T47D (cell line): ENCODE results near the gene SCYGR6.
"Not testable (repeated sequence)": the region's sequence is repeated elsewhere in the genome, so short reads cannot be mapped to it uniquely, and the experiment has no call there.

ENCODE experiments used
- DNase-seq, 2 experiments: peaks; one replicate each; pipeline versions ENCODE4 v3.0.0 to v3.0.0-alpha.2; 2011 to 2012; ENCODE audit warnings: low read depth in 1 of 2, low spot score in 1 of 2
- JUND ChIP-seq: IDR thresholded peaks from 2 replicates; pipeline ENCODE4 v1.6.1; 2012; ENCODE audit warnings: low read depth
- in situ Hi-C: cut with HindIII; loops from 2 replicates; pipeline ENCODE4 v1.10.0; 2016; ENCODE audit warnings: low sequenced_read_pairs, low pct_unique_long_range_greater_than_20kb

Gene SCYGR6

DNA sequence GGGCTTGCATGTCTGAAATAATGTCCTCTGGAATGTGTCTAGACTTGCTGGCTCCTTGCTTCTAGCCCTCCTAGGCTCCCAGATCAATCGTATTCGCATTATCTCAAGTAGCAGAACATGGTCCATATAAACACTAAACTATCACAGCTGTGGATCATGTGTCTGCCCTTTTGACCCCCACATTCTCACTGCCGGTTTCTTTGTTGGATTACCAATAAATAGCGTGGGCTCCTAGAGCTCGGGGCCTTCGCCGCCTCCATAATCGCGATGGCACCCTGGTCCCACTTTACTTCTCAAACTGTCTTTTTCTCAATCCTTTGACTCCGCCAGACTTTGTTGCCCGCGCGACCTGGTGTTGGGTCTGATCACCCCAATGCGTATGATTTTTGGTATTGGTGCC is 14.8 kb upstream of the SCYGR6 start:
- no peak for DNase-seq
- in situ Hi-C loops: no loop called here

DNA sequence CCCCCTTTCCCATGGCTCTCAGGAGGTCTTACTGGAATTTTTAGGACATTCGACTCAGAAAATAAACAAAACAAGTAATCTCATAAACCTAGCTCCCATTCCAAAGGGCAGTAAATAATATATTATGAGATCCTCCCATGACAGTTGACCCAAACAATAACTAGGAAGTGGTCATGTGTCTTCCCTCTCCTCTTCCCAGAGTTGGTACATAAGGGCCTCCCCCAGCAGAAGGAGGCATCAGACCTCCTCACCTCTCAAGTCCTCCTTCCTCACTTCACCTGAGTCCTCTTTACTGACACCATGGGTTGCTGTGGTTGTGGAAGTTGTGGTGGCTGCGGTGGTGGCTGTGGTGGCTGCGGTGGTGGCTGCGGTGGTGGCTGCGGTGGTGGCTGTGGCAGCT is 3.5 kb upstream of the SCYGR6 start, which contains the start of gene SCYGR7:
Gene SCYGR7, plus strand, starts transcription at position 301 of the 400 bp plus-strand sequence. Its CDS starts 0 bp downstream, at position 301.
- no peak for TF ChIP-seq JUND
- DNase-seq: no peak
- in situ Hi-C loops: no loop called here

More for the DNA sequence above, 14.8 kb upstream of the SCYGR6 start:
- TF ChIP-seq JUND: no peak

DNA sequence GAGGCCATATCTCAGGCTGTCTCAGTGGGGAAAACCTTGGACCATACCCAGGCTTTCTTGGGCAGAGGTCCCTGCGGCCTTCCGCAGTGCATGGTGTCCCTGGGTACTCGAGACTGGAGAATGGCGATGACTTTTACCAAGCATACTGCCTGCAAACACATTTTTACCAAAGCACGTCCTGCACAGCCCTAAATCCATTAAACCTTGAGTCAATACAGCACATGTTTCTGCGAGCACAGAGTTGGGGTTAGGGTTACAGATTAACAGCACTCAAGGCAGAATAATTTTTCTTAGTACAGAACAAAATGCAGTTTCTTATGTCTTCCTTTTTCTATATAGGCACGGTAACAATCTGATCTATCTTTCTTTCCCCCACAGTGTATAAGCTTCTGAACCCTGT is 1.7 kb downstream of the SCYGR6 start:
- DNase-seq, in situ Hi-C loops: not testable (repeated sequence)

DNA sequence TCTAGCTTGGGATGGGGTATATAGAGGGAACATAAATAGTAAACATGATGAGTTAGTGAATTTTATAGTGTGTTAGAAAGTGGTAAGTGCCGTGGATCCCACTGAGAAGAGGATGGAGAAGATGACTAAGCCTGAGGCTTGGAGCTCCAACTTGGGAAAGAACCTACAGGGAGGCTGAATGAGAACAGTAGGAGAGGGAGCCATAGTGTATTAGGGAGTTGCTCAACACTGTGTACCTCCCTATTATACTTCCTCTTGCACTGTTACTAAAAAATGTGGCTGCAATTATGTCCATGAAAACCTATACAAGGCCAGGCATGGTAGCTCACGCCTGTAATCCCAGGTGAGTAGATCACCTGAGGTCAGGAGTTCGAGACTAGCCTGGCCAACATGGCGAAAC is 3.9 kb downstream of the SCYGR6 start:
- in situ Hi-C loops: no loop called here
- TF ChIP-seq JUND: no peak

DNA sequence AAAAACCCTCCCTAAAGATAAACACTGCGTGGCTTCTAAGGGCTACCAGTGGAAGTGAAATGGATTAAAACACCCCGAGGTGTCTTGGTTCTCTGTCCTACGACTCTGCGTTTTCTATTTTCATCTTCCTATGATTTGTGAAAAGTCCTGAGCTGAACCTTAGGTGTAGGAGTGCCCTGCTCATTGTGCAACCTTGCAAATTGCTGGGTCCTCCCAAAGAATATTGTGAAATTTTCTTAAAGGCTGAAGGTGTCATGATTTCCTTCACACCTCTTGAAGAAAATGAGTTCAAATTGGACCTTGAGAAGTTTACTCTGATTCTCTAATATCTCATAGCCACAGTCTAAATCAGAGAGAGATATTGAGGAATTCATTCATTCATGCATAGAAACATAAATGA is 4.9 kb downstream of the SCYGR6 start:
- no peak for TF ChIP-seq JUND
- DNase-seq: no peak
- in situ Hi-C loops: no loop called here

More for the DNA sequence above, 3.9 kb downstream of the SCYGR6 start:
- no peak for DNase-seq

DNA sequence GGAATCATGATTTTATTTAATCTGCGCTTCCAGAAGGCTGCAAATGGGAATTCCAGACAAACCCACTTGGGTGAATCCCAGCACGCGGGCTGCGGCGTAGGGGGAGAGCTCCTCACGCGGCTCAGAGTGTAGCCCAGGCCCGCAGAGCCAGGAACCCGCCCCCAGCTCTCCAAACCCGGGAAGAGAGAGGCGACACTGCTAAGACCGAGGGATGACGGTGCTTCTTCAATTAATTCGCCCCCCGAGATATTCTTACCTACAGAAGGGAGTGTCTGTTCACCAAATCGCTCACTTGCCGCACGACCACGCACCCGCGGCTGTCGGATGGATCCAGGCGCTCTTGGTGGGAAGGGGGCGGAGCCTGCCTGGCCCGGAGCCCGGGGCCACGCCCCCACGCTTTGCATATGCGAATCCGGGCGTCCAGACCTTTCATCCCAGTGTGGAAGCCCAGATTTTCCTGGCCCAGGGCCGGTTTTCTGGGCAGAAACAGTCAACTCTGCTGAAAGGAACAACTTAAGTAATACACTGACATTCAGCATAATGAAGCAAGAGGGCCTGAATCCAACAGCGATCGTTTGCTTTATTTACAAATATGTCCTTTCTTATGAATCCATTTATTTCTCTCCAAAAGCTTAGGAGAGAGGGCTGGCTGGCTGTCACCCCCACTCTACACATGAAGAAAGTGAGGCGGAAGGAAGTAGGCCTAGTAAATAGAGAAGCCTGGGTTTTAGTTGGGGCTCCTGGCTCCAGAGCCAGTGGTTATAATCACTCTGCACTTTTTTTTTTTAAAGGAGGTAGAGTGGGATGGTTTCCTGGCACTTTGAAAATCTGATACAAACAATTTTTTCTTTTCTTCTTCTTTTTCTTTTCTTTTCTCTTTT is 6.6 kb downstream of the SCYGR6 start, which contains the start of gene SLC19A3:
Gene SLC19A3, minus strand, starts transcription at position 342 of the 881 bp plus-strand sequence. CDS start 15,710 bp downstream, outside the sequence.
- in situ Hi-C loops: no loop called here
- no peak for TF ChIP-seq JUND
- DNase-seq: peak in 1 of 2 experiments; percentile 0

DNA sequence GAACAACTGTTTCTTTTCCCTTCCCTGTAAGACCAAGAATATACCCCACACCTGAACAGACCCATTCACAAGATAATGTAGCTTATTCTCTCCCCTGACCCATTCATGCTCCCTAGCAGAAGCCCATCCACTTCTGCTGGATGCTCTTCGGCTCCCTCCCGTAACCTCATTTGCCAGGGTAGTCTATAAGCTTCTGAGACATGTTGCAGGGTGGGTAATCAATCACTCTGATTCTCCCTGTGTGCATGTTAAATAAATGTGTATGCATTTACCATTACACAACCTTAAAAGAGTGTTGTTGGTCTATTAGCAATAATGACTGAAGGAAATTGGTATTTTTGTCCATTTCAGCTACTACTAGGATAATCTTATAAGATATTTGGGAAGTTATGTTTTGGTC is 8.1 kb downstream of the SCYGR6 start:
- DNase-seq: no peak
- in situ Hi-C loops: no loop called here
- TF ChIP-seq JUND: no peak

DNA sequence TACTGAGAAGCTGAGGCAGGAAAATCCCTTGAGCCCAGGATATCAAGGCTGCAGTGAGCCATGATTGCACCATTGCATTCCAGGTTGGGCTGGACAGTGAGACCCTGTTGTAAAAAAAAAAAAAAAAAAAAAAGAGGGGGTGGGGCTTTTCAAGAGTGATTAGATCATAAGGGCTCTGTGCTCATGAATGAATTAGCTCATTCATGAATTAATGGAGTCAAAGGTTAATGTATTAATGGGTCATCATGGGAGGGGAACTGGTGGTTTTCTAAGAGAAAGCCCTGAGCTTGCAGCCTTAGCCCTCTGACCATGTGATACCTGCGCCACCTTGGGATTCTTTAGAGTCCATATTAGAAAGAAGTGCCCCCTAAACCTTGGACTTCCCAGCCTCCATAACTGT is 11.3 kb downstream of the SCYGR6 start:
- no peak for TF ChIP-seq JUND
- in situ Hi-C loops: no loop called here
- no peak for DNase-seq

DNA sequence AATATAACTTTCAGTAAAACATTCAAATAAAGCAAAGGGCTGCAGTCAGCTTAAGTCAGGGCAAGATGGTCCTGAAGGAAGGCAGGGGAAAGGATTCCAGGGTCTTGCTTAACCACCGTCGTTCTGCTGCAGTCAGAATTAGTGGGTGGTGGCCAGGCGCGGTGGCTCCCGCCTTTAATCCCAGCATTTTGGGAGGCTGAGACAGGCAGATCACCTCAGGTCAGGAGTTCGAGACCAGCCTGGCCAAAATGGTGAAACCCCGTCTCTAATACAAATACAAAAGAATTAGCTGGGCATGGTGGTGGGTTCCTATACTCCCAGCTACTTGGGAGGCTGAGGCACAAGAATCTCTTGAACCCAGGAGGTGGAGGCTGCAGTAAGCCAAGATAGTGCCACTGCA is 13.6 kb downstream of the SCYGR6 start:
- no peak for TF ChIP-seq JUND
- no peak for DNase-seq
- in situ Hi-C loops: no loop called here

DNA sequence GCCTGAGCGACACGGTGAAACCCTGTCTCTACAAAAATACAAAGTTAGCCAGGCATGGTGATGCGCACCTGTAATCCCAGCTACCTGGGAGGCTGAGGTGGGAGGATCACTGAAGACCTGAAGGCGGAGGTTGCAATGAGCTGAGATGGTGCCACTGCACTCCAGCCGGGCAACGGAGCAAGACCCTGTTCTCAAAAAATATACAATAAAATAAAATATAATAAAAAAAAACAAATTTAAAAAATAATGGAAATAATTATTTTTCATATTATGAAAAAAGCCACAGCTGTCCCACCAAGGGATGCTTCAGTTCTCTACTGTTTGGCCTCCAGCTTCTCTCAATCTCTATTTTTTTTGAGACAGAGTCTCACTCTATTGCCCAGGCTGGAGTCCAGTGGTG is 17.2 kb downstream of the SCYGR6 start:
- in situ Hi-C loops: no loop called here
- TF ChIP-seq JUND: no peak

DNA sequence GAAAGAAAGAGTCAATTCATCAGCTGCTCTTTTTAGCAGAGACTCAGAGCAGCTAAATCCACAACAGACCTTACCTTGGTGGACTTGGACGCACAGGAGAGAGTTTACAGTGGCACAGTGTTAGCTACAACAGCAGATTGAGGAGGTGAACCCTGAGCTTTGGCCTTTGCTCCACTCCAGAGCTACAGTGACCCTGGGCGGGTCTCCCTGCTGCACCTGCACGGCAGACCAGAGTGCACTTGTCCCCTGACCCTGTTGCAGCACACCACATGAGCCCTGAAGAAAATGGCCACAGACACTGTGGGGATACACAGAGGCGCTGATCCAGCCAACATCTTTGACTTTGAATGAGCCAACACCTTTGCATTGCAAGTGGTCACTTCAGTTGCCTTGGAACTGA is 17.7 kb downstream of the SCYGR6 start:
- TF ChIP-seq JUND: no peak
- DNase-seq: no peak
- in situ Hi-C loops: no loop called here

More for the DNA sequence above, 17.2 kb downstream of the SCYGR6 start:
- DNase-seq: no peak

DNA sequence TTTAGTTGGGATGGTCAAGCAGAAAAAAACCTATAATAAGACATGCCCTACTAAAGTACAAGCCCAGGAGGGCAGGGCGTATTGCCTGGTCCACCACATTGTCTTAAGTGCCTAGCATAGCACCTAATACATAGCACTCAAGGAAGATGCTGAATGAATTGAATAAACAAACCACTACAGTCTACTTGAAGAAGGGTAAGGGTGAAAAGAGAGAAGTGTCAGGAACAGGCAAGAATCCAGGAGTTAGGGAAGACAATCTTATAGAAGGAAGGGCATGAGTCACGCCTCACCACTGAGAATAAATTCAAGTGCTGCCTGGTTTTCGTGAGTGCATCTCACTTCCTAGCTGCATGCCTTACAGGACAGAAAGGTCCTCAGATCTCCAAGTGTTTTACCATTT is 20.6 kb downstream of the SCYGR6 start:
- DNase-seq: peak in 1 of 2 experiments; percentile 2
- in situ Hi-C loops: no loop called here
- TF ChIP-seq JUND: no peak

DNA sequence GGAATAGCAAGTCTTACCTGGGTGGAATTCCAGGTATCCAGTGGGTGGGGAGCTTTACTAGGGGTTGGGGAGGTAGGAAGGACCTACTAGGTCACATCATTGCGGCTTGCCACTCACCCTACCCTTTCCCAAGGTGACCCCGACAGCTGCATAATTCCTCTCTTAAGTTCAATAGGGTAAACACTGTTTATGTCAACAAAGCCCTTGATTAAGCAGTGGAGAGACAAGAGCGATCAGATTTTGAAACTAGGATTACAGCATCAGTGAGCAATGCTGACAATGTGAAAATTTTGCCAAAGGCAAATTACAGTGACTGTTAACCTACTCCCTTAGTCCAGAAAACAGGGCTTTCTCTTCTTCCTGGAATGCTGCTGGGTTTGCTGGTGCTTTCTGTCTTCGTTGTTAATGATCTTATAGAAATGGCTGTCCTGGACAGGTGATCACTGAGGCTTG is 21.3 kb downstream of the SCYGR6 start:
- TF ChIP-seq JUND: peak; percentile 90
- DNase-seq: peak; percentile 33 to 81

DNA sequence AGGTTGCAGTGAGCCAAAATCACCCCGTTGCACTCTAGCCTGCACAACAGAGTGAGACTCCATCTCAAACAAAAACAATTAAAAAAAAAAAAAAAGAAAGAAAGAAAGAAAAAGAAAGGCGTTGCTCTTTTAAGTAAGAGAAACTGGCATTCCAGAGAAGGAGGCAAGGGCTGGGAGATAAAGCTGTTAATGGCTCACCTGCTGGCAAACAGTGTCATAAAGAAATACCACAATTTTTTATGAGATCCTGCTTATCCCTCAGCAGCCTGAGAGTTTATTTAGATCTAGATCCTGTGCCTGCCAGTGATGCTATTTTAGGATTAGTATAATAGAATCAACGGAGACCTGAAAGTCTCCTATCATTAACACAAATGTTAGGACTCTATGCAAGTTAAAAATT is 23.0 kb downstream of the SCYGR6 start:
- in situ Hi-C loops: no loop called here
- DNase-seq: no peak
- TF ChIP-seq JUND: no peak

More for the DNA sequence above, 21.3 kb downstream of the SCYGR6 start:
- in situ Hi-C loops: no loop called here
